ENCODE data around the gene PLOD2. TPM values are rescaled to one million over a fixed set of nuclear protein-coding genes. Genes with fewer than 3 reads are reported as not detected.

The PLOD2 gene
- total RNA-seq, 2 donors from 2014 or later = 89.6 to 136 TPM

DNA sequence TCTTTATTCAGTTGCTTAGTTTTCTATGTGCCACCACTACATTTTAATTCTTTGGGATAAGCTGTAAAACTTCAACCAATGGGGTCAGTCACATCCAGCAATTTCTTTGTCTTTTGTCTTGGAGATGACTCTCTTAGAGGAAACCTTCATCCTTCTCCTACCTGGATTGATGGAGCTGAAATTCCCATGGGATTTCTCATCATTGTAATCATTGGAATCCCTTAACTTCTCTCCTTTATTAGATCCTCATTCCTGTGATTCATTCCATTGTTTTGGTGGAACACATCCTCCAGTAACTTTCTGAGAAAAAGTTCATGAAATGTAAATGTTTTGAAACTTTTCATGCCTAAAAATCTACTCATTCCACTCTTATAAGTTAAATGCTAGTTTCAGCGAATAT is 9.6 kb upstream of the PLOD2 start:
- intact Hi-C loops (cut with DNase I, micrococcal nuclease) = no loop called here
- ATAC-seq (no peak), DNase-seq (no peak)

- no peak for ATAC-seq
- no peak for DNase-seq
- intact Hi-C loops (cut with DNase I, micrococcal nuclease) = loop anchor here in 1 of 2 donors (10.0 kb wide), 1 partner anchor 95 kb away; no protein-coding TSS in a partner anchor
Observed at GRCh38 chr3:146169891-146170290, 8.9 kb upstream of the PLOD2 start.

GRCh38 chr3:146166826-146167225 is 5.8 kb upstream of the PLOD2 start:
- DNase-seq = no peak
- ATAC-seq = no peak
- intact Hi-C loops (cut with DNase I, micrococcal nuclease) = loop anchor here in 1 of 2 donors (10.0 kb wide), 1 partner anchor 92 kb away; no protein-coding TSS in a partner anchor

- no peak for DNase-seq
- intact Hi-C loops (cut with DNase I, micrococcal nuclease) = loop anchor here in 1 of 2 donors (10.0 kb wide), 1 partner anchor 92 kb away; no protein-coding TSS in a partner anchor
- ATAC-seq = no peak
Observed at GRCh38 chr3:146166415-146166821, 5.4 kb upstream of the PLOD2 start.

- ATAC-seq (no peak), DNase-seq (no peak)
- intact Hi-C loops (cut with DNase I, micrococcal nuclease) = loop anchor here in 1 of 2 donors (10.0 kb wide), 1 partner anchor 91 kb away; no protein-coding TSS in a partner anchor
Observed at GRCh38 chr3:146165877-146166276, 4.9 kb upstream of the PLOD2 start.

DNA sequence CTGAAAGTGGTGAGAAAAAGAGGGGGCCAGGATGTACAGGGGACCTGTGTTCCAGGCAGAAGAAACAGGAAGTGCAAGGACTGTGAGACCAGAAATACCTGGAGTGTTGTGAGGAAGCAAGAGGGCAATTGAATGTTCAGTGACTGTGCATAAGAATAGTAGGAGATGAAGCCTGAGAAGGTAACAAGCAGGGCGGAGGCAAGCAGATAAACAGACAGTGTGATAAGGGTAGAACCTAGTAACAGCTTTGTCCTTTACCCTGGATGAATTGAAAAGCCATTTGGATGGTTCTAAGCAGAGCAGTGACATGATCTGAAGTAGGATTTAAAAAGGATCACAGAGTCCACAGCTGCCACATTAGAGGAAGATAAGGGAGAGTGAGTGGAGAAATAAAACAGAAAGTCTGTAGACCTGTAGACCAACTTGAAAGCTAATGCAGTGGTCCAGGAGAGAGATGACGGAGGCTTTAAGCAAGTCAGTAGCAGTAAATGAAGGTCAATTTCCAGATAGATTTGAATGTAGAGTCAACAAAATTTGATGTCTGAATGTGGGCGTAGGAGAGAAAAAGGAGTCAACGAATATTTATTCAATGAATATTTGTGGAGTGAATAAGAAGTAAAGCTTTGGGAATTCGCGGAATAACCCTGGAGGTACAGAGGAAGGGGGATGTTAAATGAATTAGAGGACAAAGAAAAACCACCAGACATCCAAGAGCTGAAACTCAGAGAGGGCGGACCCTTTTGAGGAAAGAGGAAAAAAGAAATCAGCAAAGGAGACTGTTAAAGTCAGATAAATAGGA is 4.2 kb upstream of the PLOD2 start:
- peak; percentile 20 to 30 for DNase-seq
- ATAC-seq = peak; percentile 59
- intact Hi-C loops (cut with DNase I, micrococcal nuclease) = loop anchor here in 1 of 2 donors (10.0 kb wide), 1 partner anchor 90 kb away; no protein-coding TSS in a partner anchor

- DNase-seq (no peak), ATAC-seq (no peak)
- intact Hi-C loops (cut with DNase I, micrococcal nuclease) = loop anchor here in 1 of 2 donors (10.0 kb wide), 1 partner anchor 90 kb away; no protein-coding TSS in a partner anchor
Observed at GRCh38 chr3:146164506-146164905, 3.5 kb upstream of the PLOD2 start.

DNA sequence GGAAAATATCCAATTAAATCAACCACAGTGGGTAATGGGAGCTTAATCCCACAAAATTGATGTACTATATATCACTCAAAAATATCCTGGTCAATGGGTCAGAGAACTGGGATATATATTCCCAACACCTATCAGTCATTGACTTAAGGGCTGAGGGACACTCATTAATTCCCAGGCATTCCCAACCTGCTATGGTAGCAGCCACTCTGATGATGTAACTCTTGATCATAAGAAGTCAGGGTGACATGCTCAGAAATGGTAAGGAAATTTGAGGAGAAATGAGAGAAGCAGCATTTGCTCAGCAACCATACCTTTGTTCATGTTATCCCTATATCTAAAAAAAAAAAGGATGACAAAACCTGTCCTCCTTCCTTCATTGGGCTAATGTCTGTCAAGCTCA is 3.1 kb upstream of the PLOD2 start:
- ATAC-seq = no peak
- DNase-seq = no peak
- intact Hi-C loops (cut with DNase I, micrococcal nuclease) = loop anchor here in 1 of 2 donors (10.0 kb wide), 1 partner anchor 89 kb away; no protein-coding TSS in a partner anchor

DNA sequence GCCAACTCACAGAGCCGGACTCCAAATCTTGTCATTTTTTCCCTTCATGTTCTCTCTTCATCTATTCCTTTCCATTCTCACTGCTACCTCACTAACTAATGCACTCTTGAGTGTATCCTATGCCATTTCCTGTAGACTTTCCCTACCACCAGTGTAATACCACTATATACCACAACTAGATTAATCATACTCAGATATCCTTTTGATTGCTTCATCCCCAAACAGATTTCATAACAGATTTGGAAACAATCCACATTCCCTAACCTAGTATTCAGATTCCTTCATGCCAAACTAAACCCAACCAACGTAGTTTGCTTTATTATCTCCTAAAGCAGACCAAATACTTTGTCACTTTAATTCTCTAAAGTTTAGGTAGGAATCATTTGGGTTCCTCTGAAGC is 2.6 kb upstream of the PLOD2 start:
- ATAC-seq = no peak
- DNase-seq = no peak
- intact Hi-C loops (cut with DNase I, micrococcal nuclease) = loop anchor here in 1 of 2 donors (10.0 kb wide), 1 partner anchor 89 kb away; no protein-coding TSS in a partner anchor

- peak; percentile 9 to 26 for DNase-seq
- intact Hi-C loops (cut with DNase I, micrococcal nuclease) = loop anchor here in 1 of 2 donors (10.0 kb wide), 1 partner anchor 88 kb away; no protein-coding TSS in a partner anchor
- no peak for ATAC-seq
Observed at GRCh38 chr3:146162561-146162960, 1.6 kb upstream of the PLOD2 start.

DNA sequence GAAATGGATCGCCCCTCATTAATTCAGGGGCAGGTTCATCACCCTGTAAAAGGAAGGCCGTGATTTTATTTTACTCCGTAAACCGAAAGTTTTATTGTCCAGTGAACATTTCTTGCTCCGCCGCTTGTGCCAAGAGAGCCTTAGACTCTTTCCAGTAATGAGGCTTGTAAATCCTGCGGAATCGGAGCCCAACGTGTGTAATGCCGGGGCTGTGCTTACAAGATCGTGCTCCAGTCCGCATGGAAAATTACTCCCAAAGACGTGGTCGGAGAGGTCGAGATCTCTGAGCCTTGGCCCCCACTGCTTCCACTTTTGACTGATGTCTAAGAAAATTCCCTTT is 649 bp upstream of the PLOD2 start:
- ATAC-seq (peak; percentile 37), DNase-seq (peak; percentile 55 to 71)
- intact Hi-C loops (cut with DNase I, micrococcal nuclease) = loop anchor here in 1 of 2 donors (10.0 kb wide), 1 partner anchor 87 kb away; no protein-coding TSS in a partner anchor

GRCh38 chr3:146160321-146160963 is 542 bp downstream of the PLOD2 start:
- intact Hi-C loops (cut with DNase I, micrococcal nuclease) = loop anchor here in 1 of 2 donors (10.0 kb wide), 1 partner anchor 86 kb away; no protein-coding TSS in a partner anchor
- DNase-seq = peak; percentile 58 to 69
- peak; percentile 38 for ATAC-seq

GRCh38 chr3:146159616-146160320 is 1.2 kb downstream of the PLOD2 start:
- ATAC-seq (no peak), DNase-seq (no peak)
- intact Hi-C loops (cut with DNase I, micrococcal nuclease) = loop anchor here in 1 of 2 donors (10.0 kb wide), 1 partner anchor 85 kb away; no protein-coding TSS in a partner anchor

DNA sequence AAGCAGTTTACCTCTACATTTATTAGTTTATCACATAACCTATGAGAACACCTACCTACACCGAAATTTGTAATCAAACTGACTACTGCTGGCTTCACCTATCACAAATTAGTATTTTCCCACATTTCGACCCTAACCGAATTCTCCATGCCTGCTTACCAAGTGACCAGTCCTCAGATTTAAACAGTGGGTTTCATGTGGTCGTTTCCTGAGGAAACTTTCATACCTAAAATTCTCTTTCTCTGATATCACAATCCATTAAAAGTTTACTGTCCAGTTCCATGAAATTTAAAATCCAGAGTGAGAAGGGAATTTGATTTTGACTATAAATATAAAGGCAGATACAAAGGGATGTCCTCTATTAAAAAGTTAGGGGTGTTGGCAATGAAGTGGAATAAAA is 1.9 kb downstream of the PLOD2 start:
- ATAC-seq (no peak), DNase-seq (no peak)
- intact Hi-C loops (cut with DNase I, micrococcal nuclease) = no loop called here

DNA sequence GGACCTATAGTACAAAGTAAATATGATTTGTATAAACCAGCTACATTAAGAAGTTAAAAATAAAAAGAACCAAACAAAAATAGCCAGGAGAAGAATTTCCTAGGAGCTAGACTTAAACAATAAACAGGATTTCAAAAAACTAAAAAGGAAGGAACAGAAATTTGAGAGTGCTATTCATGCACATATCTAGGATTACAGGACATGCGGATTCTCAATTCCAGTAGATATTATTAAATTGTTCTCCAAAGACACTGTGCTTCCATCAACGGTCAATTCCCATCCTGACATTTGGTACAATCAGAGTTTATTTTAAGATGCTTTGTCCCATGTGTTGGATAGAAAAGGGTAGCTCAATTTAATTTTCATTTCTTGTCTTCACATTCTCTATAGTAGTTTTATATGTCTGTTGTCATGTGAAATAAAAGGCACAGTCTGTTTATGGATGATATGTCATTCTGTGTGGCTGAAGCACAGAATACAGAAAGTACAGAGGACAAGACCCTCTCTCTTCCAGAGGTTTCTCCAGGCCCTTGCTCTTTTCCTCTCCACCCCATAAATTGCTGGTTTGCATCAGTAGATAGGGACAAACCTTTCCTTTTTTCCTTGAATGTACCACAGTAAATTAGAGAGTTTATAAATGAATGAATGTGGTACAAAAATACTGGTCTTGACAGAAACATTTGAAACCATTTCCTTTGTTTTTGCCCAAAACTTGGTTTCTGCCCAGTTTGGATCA is 3.5 kb downstream of the PLOD2 start:
- DNase-seq (no peak), ATAC-seq (no peak)
- intact Hi-C loops (cut with DNase I, micrococcal nuclease) = no loop called here

DNA sequence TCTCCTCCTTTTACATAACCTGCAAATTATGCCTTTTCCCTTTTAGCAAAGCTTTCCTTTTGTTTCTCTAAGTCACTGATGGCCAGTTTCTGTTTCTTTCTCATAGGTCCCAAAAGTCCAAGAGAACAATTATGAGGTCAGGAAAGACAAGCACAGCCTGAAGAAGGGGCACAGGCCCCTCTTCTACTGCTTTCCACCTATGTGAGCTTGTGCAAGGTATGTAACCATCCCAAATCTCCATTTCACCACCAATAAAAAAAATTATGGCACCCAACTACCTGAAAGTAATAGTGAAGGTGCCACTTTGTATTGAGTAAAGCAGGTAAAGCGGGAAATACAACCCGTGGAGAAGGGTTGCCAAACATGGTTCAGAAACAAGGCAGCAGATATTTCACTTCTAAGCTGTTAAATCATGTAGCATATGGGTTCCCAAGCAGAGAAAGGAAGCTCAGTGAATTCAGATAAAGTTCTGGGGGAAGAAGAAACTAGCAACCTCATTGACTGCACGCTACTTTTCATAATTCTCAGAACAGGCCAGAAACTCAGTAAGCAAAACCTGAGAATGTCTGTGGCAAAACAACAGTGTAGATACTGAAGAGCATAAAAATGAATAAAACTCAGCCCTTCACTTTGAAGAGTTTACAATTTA is 4.2 kb downstream of the PLOD2 start:
- DNase-seq (no peak), ATAC-seq (no peak)
- intact Hi-C loops (cut with DNase I, micrococcal nuclease) = no loop called here

DNA sequence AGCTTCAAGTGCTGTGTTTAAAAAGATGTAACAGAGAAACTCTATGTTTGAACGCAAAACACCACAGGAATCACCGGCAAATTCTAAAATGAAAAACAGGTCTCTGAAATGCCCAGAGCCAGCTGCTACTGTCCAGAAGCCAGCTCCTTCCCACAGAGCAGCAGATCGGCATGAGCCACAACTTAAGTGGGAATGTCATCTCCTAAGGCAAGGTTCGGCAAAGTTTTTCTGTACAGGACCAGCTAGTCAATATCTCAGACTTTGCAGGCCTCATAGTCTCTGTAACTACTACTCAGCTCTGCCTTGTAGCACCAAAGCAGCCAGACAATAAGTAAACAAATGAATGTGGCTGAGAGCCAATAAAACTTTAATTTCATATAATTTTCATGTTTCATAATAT is 4.9 kb downstream of the PLOD2 start:
- intact Hi-C loops (cut with DNase I, micrococcal nuclease) = no loop called here
- DNase-seq = no peak
- ATAC-seq = no peak

- no peak for DNase-seq
- peak; percentile 14 for ATAC-seq
- intact Hi-C loops (cut with DNase I, micrococcal nuclease) = no loop called here
Observed at GRCh38 chr3:146154995-146155394, 6.0 kb downstream of the PLOD2 start.
